Sigmoid colon (tissue), 4 donors: Measurements from ENCODE around the gene MRPS18A.
A peak's percentile ranks its signal among the peaks of the same experiment; 100 is the strongest.

Source experiments
- CTCF ChIP-seq, 4 experiments: fragments of 450-650 bp in 3 of 4; fragments of 200-600 bp in 1 of 4; IDR thresholded peaks; one replicate each; pipeline ENCODE4 v1.5.1; 2016 to 2019; ENCODE audit warnings: antibody characterized with exemption in 4 of 4, mild to moderate bottlenecking in 3 of 4, moderate library complexity in 2 of 4
- POLR2AphosphoS5 ChIP-seq, 4 donors: sonication (generic); formaldehyde crosslinking; IDR thresholded peaks; one replicate each; pipeline ENCODE4 v1.6.1; 2017; ENCODE audit warnings: antibody characterized with exemption in 4 of 4

- TF ChIP-seq CTCF (IDR thresholded peaks at IDR 0.05) (no peak), POLR2AphosphoS5 (IDR thresholded peaks at IDR 0.05) (peak in 1 of 4 donors; percentile 7)
These were observed 18.3 kb downstream of the MRPS18A start for GRCh38 chr6:43669050-43669921.
